Stimulated activated CD4-positive, alpha-beta T cell treated with anti-CD3 and anti-CD28 coated beads, Interleukin-15, amount 100 ng/mL, for 24 hours (primary cell): ENCODE results near the gene PELI1.
"Not testable (repeated sequence)": the region's sequence is repeated elsewhere in the genome, so short reads cannot be mapped to it uniquely, and the experiment has no call there.

Experiments used
- DNase-seq: peaks from one replicate; pipeline ENCODE4 v3.0.0-alpha.2; 2020

Gene PELI1

GRCh38 chr2:64080179-64080578, 64.0 kb downstream of the PELI1 start:
- no peak for DNase-seq

GRCh38 chr2:64079688-64080087, 64.5 kb downstream of the PELI1 start:
- not testable (repeated sequence) for DNase-seq

GRCh38 chr2:64076828-64077227, 67.4 kb downstream of the PELI1 start:
- not testable (repeated sequence) for DNase-seq

- DNase-seq: not testable (repeated sequence)
Observed at GRCh38 chr2:64074616-64075015, 69.6 kb downstream of the PELI1 start.

- DNase-seq: no peak
Observed at GRCh38 chr2:64067326-64067725, 76.9 kb downstream of the PELI1 start.

GRCh38 chr2:64065516-64065915, 78.7 kb downstream of the PELI1 start:
- no peak for DNase-seq

GRCh38 chr2:64063924-64064331, 80.3 kb downstream of the PELI1 start:
- DNase-seq: no peak

GRCh38 chr2:64063454-64063853, 80.8 kb downstream of the PELI1 start:
- no peak for DNase-seq

- DNase-seq: no peak
Observed at GRCh38 chr2:64062840-64063239, 81.4 kb downstream of the PELI1 start.

- no peak for DNase-seq
Observed at GRCh38 chr2:64059270-64059669, 85.0 kb downstream of the PELI1 start.

GRCh38 chr2:64056021-64056420, 88.2 kb downstream of the PELI1 start:
- DNase-seq: no peak

- DNase-seq: no peak
Observed at GRCh38 chr2:64054161-64054915, 89.9 kb downstream of the PELI1 start.

- DNase-seq: no peak
Observed at GRCh38 chr2:64052463-64053241, 91.6 kb downstream of the PELI1 start.

- DNase-seq: peak; percentile 71
Observed at GRCh38 chr2:64049633-64050220, 94.5 kb downstream of the PELI1 start.

- no peak for DNase-seq
Observed at GRCh38 chr2:64045938-64046337, 98.3 kb downstream of the PELI1 start.
